ENCODE results near the gene FEZ2. TPM values are rescaled to one million over a fixed set of nuclear protein-coding genes. Genes with fewer than 3 reads are reported as not detected.

The FEZ2 gene
- total and polyA plus RNA-seq, 9 of the 15 experiments (the other 6 are each of a cell fraction or from before 2014, with no cell fraction given): 9.9 to 35.5 (median 20.1) TPM

DNA sequence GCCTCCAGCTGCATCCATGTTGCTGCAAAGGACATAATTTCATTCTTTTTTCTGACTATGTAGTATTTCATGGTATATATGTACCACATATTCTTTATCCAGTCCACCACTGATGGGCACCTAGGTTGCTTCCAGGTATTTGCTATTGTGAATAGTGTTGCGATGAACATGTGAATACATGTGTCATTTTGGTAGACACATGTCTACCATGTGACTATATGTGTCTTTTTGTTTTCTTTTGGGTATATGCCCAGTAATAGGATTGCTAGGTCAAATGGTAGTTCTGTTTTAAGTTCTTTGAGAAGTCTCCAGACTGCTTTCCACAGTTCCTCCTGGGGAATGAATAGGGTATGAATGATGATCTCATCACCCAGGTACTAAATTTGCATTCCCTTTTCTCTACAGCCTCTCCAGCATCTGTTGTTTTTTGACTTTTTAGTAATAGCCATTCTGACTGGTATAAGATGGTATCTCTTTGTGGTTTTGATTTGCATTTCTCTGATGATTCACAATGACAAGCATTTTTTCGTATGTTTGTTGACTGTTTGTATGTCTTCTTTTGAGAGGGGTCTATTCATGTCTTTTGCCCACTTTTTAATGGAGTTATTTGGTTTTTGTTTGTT, 35.6 kb upstream of the FEZ2 start:
- CTCF ChIA-PET (ENCODE audit: low intra/inter-chr PET ratio): no interaction called here
- intact Hi-C loops (cut with micrococcal nuclease): no loop called here
- BruUV-seq (replicated peaks): no TSS peak

More for the DNA sequence above, 35.6 kb upstream of the FEZ2 start:
- no peak overlapping the region for H2AFZ ChIP-seq (ENCODE audit: low read depth, low read length)
- no peak overlapping the region for H3K27ac ChIP-seq (ENCODE audit: extremely low read depth, low read depth, low read length)
- no peaks in the 10 kb centered on the region for H3K79me2 ChIP-seq (ENCODE audit: control insufficient read depth, insufficient read depth, low read length)
- FAIRE-seq: peak; percentile 26
- H3K36me3 ChIP-seq (ENCODE audit: control insufficient read depth, insufficient read depth, low read length): no peaks in the 10 kb centered on the region
- whole genome bisulfite sequencing (ENCODE audit: insufficient coverage, low coverage, missing lambda C conversion rate): 0% methylated on average over 2 of the region's 2 CpGs
- no peaks in the 10 kb centered on the region for H3K4me1 ChIP-seq (replicated peaks in 1 of 2; ENCODE audit: control insufficient read depth in 2 of 2, insufficient read depth in 2 of 2, low read length in 2 of 2)
- H3K9me3 ChIP-seq (replicated peaks; ENCODE audit: control insufficient read depth, insufficient read depth, low read depth, low read length): no peaks in the 10 kb centered on the region; the same call in 1 of the 2 replicates
- TF ChIP-seq NFE2 (IDR thresholded peaks at IDR 0.05; ENCODE audit: low read depth) (0 out of 2 replicates have a peak, but pooled peaks have one; percentile 21), MAFG (tag; conservative IDR thresholded peaks at IDR 0.05) (peak; percentile 22; the same call in 1 of the 2 replicates), ARID1B (IDR thresholded peaks at IDR 0.05) (0 out of 2 replicates have a peak, but pooled peaks have one; percentile 18), C11orf30 (IDR thresholded peaks at IDR 0.05; ENCODE audit: low read depth) (0 out of 2 replicates have a peak, but pooled peaks have one; percentile 11), FOSL1 (tag; conservative IDR thresholded peaks at IDR 0.05) (peak; percentile 52)
- TF ChIP-seq, protein P1, sequence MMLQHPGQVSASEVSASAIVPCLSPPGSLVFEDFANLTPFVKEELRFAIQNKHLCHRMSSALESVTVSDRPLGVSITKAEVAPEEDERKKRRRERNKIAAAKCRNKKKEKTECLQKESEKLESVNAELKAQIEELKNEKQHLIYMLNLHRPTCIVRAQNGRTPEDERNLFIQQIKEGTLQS (IDR thresholded peaks at IDR 0.05): peak; percentile 36; the same call in 1 of the 2 replicates
- TF ChIP-seq, protein P1 (CRISPR knock-in tag; conservative IDR thresholded peaks at IDR 0.05): no peak
- TF ChIP-seq, protein P2, sequence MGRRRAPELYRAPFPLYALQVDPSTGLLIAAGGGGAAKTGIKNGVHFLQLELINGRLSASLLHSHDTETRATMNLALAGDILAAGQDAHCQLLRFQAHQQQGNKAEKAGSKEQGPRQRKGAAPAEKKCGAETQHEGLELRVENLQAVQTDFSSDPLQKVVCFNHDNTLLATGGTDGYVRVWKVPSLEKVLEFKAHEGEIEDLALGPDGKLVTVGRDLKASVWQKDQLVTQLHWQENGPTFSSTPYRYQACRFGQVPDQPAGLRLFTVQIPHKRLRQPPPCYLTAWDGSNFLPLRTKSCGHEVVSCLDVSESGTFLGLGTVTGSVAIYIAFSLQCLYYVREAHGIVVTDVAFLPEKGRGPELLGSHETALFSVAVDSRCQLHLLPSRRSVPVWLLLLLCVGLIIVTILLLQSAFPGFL (CRISPR knock-in tag; IDR thresholded peaks at IDR 0.05): no peak
- TF ChIP-seq, protein P3, sequence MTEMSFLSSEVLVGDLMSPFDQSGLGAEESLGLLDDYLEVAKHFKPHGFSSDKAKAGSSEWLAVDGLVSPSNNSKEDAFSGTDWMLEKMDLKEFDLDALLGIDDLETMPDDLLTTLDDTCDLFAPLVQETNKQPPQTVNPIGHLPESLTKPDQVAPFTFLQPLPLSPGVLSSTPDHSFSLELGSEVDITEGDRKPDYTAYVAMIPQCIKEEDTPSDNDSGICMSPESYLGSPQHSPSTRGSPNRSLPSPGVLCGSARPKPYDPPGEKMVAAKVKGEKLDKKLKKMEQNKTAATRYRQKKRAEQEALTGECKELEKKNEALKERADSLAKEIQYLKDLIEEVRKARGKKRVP (CRISPR knock-in tag; IDR thresholded peaks at IDR 0.05): no peak
- no peak overlapping the region for H3K4me3 ChIP-seq
- no peak for ATAC-seq
- no peaks in the 10 kb centered on the region for H3K27me3 ChIP-seq (ENCODE audit: control insufficient read depth in 2 of 2, insufficient read depth in 2 of 2, low read length in 2 of 2)
- DNase-seq (ENCODE audit: extremely low read depth in 1 of 4, low spot score in 3 of 4): no peak
- H3K9ac ChIP-seq (ENCODE audit: insufficient read depth in 1 of 2, low read depth in 2 of 2, low read length in 2 of 2): no peak overlapping the region
- in situ Hi-C loops (cut with MboI): no loop called here
- no peak overlapping the region for H3K4me2 ChIP-seq (ENCODE audit: insufficient read depth, low read length)
- H3K9me1 ChIP-seq (ENCODE audit: control insufficient read depth, insufficient read depth, low read length): no peaks in the 10 kb centered on the region
- no peaks in the 10 kb centered on the region for H4K20me1 ChIP-seq (replicated peaks; ENCODE audit: control insufficient read depth, insufficient read depth, low read length)
- POLR2A ChIA-PET: no interaction called here

All from K562 (cell line).